ENCODE data around the gene MTMR11. TPM values are rescaled to one million over a fixed set of nuclear protein-coding genes. Genes with fewer than 3 reads are reported as not detected.

MTMR11 gene
- polyA plus RNA-seq, 3 donors: 53.1 to 152 (median 54.6) TPM

- no peaks in the 10 kb centered on the region for H3K36me3 ChIP-seq (replicated peaks in 1 of 2; ENCODE audit: control insufficient read depth in 1 of 2, insufficient read depth in 2 of 2, low read length in 2 of 2)
- no peak overlapping the region for H3K9ac ChIP-seq (ENCODE audit: insufficient read depth, low read length, poor library complexity, severe bottlenecking)
- H3K4me1 ChIP-seq (ENCODE audit: control insufficient read depth in 1 of 2, insufficient read depth in 2 of 2, low read length in 2 of 2): peaks cover 20 to 22% of the 10 kb centered on the region in 2 donors
- peaks cover 0 to 7% of the 10 kb centered on the region in 2 donors for H3K27me3 ChIP-seq (ENCODE audit: control insufficient read depth in 2 of 2, insufficient read depth in 2 of 2, low read length in 2 of 2)
- H2AFZ ChIP-seq (ENCODE audit: insufficient read depth, low read depth, low read length, poor library complexity, severe bottlenecking): no peak overlapping the region
- intact Hi-C loops (cut with micrococcal nuclease): no loop called here
- Mint-ChIP-seq H3K4me3 (no peak overlapping the region), H3K27ac (no peak overlapping the region), H3K27me3 (ENCODE audit: low read depth in 3 of 3) (peaks cover 9 to 26% (median 10%) of the 10 kb centered on the region in 3 donors), H3K36me3 (peaks cover 0 to 3% of the 10 kb centered on the region in 2 donors), H3K4me1 (peaks cover 16% of the 10 kb centered on the region), H3K9me3 (peaks cover 0 to 2% (median 0%) of the 10 kb centered on the region in 7 donors)
- no peaks in the 10 kb centered on the region for H4K20me1 ChIP-seq (ENCODE audit: insufficient read depth, low read length)
- no peak overlapping the region for H3K4me2 ChIP-seq (replicated peaks; ENCODE audit: extremely low read depth, low read length, poor library complexity, severe bottlenecking)
- 33% methylated on average over 1 of the region's 3 CpGs for WGBS (ENCODE audit: insufficient coverage)
- no peaks in the 10 kb centered on the region for H3K9me3 ChIP-seq (replicated peaks in 1 of 2; ENCODE audit: control insufficient read depth in 1 of 2, insufficient read depth in 1 of 2, low read length in 2 of 2)
- H3K79me2 ChIP-seq (ENCODE audit: insufficient read depth, low read length): no peaks in the 10 kb centered on the region
- H3K4me3 ChIP-seq (replicated peaks in 1 of 3; ENCODE audit: low read depth in 2 of 3, low read length in 3 of 3): no peak overlapping the region
- no peak for DNase-seq
- no peak for TF ChIP-seq CTCF (IDR thresholded peaks at IDR 0.05)
- no peak overlapping the region for H3K27ac ChIP-seq (ENCODE audit: low read depth in 1 of 2, low read length in 2 of 2)
Observed at GRCh38 chr1:149942885-149943284, 6.2 kb upstream of the MTMR11 start.

- no peak for TF ChIP-seq CTCF (IDR thresholded peaks at IDR 0.05)
- no peak for DNase-seq
- no peaks in the 10 kb centered on the region for H3K79me2 ChIP-seq (ENCODE audit: insufficient read depth, low read length)
- H3K4me1 ChIP-seq (ENCODE audit: control insufficient read depth in 1 of 2, insufficient read depth in 2 of 2, low read length in 2 of 2): peaks cover 27 to 28% of the 10 kb centered on the region in 2 donors
- H4K20me1 ChIP-seq (ENCODE audit: insufficient read depth, low read length): no peaks in the 10 kb centered on the region
- intact Hi-C loops (cut with micrococcal nuclease): no loop called here
- Mint-ChIP-seq H3K36me3 (peaks cover 0 to 3% of the 10 kb centered on the region in 2 donors), H3K27ac (no peak overlapping the region), H3K9me3 (peaks cover 0 to 2% (median 0%) of the 10 kb centered on the region in 7 donors), H3K27me3 (ENCODE audit: low read depth in 3 of 3) (peaks cover 9 to 23% (median 10%) of the 10 kb centered on the region in 3 donors), H3K4me3 (no peak overlapping the region), H3K4me1 (peaks cover 23% of the 10 kb centered on the region)
- no peak overlapping the region for H3K9ac ChIP-seq (ENCODE audit: insufficient read depth, low read length, poor library complexity, severe bottlenecking)
- no peak overlapping the region for H3K27ac ChIP-seq (ENCODE audit: low read depth in 1 of 2, low read length in 2 of 2)
- H3K36me3 ChIP-seq (replicated peaks in 1 of 2; ENCODE audit: control insufficient read depth in 1 of 2, insufficient read depth in 2 of 2, low read length in 2 of 2): no peaks in the 10 kb centered on the region
- H3K4me3 ChIP-seq (replicated peaks in 1 of 3; ENCODE audit: low read depth in 2 of 3, low read length in 3 of 3): no peak overlapping the region
- no peak overlapping the region for H2AFZ ChIP-seq (ENCODE audit: insufficient read depth, low read depth, low read length, poor library complexity, severe bottlenecking)
- H3K27me3 ChIP-seq (ENCODE audit: control insufficient read depth in 2 of 2, insufficient read depth in 2 of 2, low read length in 2 of 2): peaks cover 0 to 7% of the 10 kb centered on the region in 2 donors
- WGBS (ENCODE audit: insufficient coverage): 80% methylated on average over 1 of the region's 5 CpGs
- H3K9me3 ChIP-seq (replicated peaks in 1 of 2; ENCODE audit: control insufficient read depth in 1 of 2, insufficient read depth in 1 of 2, low read length in 2 of 2): no peaks in the 10 kb centered on the region
- H3K4me2 ChIP-seq (replicated peaks; ENCODE audit: extremely low read depth, low read length, poor library complexity, severe bottlenecking): no peak overlapping the region
Observed at GRCh38 chr1:149942207-149942606, 5.5 kb upstream of the MTMR11 start.
